Common myeloid progenitor, CD34-positive (primary cell): ENCODE data around the gene NOCT.
"Not testable (repeated sequence)": the region's sequence is repeated elsewhere in the genome, so short reads cannot be mapped to it uniquely, and the experiment has no call there.

Experiments
- CTCF ChIA-PET: fragments of 350-600 bp; sonication (Branson Sonifier 250); formaldehyde crosslinking; loops from one replicate; lab custom pipeline; 2021; ENCODE audit warnings: antibody characterized with exemption; lab: Charles Lee
- POLR2A ChIA-PET: fragments of 350-600 bp; sonication (Branson Sonifier 250); formaldehyde crosslinking; loops from one replicate; lab custom pipeline; 2021; ENCODE audit warnings: antibody characterized with exemption; lab: Charles Lee
- DNase-seq, 3 donors: peaks; one replicate each; pipeline versions ENCODE4 v3.0.0 to v3.0.0-alpha.2; 2013
- H3K27ac ChIP-seq, 2 experiments: 1 replicate in 1 of 2; 2 replicates in 1 of 2; pipeline ENCODE4 v1.7.0; 2013; ENCODE audit warnings: inconsistent platforms in 2 of 2, low read length in 2 of 2, mild to moderate bottlenecking in 2 of 2, low read depth in 1 of 2, moderate library complexity in 1 of 2; ENCODE audit not compliant: severe bottlenecking in 2 of 2, insufficient read depth in 1 of 2, poor library complexity in 1 of 2
- H3K27me3 ChIP-seq, 5 experiments: replicated peaks in 2 of 5; 1 replicate in 3 of 5; 2 replicates in 2 of 5; pipeline versions ENCODE4 v1.6.1 to v1.7.0; 2013; ENCODE audit warnings: low read length in 4 of 5, mild to moderate bottlenecking in 2 of 5, moderate library complexity in 2 of 5, inconsistent platforms in 1 of 5; ENCODE audit not compliant: insufficient read depth in 5 of 5, control insufficient read depth in 4 of 5
- H3K36me3 ChIP-seq, 4 experiments: 1 replicate in 2 of 4; 2 replicates in 2 of 4; pipeline versions ENCODE4 v1.6.1 to v1.7.0; 2013; ENCODE audit warnings: low read length in 3 of 4, control low read depth in 1 of 4, mild to moderate bottlenecking in 1 of 4; ENCODE audit not compliant: control insufficient read depth in 4 of 4, insufficient read depth in 4 of 4
- H3K4me1 ChIP-seq, 4 experiments: 1 replicate in 3 of 4; 2 replicates in 1 of 4; pipeline versions ENCODE4 v1.6.1 to v1.7.1; 2013; ENCODE audit warnings: low read length in 3 of 4, mild to moderate bottlenecking in 3 of 4, control low read depth in 1 of 4, inconsistent platforms in 1 of 4, moderate library complexity in 1 of 4; ENCODE audit not compliant: control insufficient read depth in 4 of 4, insufficient read depth in 4 of 4; ENCODE audit errors: control extremely low read depth in 1 of 4
- H3K4me3 ChIP-seq, 7 experiments: 1 replicate in 4 of 7; 2 replicates in 3 of 7; pipeline versions ENCODE4 v1.5.1 to v1.7.0; 2013; ENCODE audit warnings: mild to moderate bottlenecking in 7 of 7, low read length in 6 of 7, moderate library complexity in 6 of 7, inconsistent platforms in 2 of 7, low read depth in 2 of 7, control low read depth in 1 of 7; ENCODE audit not compliant: insufficient read depth in 4 of 7, control insufficient read depth in 1 of 7; ENCODE audit errors: extremely low read depth in 1 of 7
- H3K9me3 ChIP-seq, 5 experiments: 1 replicate in 4 of 5; 2 replicates in 1 of 5; pipeline versions ENCODE4 v1.6.1 to v1.7.1; 2013; ENCODE audit warnings: low read length in 4 of 5, mild to moderate bottlenecking in 2 of 5, inconsistent platforms in 1 of 5, low read depth in 1 of 5, moderate library complexity in 1 of 5; ENCODE audit not compliant: control insufficient read depth in 4 of 5, insufficient read depth in 2 of 5; ENCODE audit errors: control extremely low read depth in 1 of 5
- WGBS: methylation state at CpG from one replicate; pipeline ENCODE4 v1.1.5; 2013; ENCODE audit not compliant: insufficient coverage; 5-methylcytosine and 5-hydroxymethylcytosine counted together

The NOCT gene

GRCh38 chr4:139017861-139018260, 2.3 kb downstream of the NOCT start:
- 90% methylated on average over 2 of the region's 3 CpGs for WGBS
- Histone ChIP-seq H3K36me3 (peaks cover 0 to 26% (median 4%) of the 10 kb centered on the region in 4 experiments), H3K4me3 (peak overlapping the region in 4 of 7 experiments; percentile 2 to 55 (median 20)), H3K27me3 (no peaks in the 10 kb centered on the region), H3K4me1 (peaks cover 13 to 40% (median 21%) of the 10 kb centered on the region in 4 experiments), H3K27ac (peak overlapping the region in 1 of 2 experiments; percentile 9), H3K9me3 (no peaks in the 10 kb centered on the region)
- CTCF ChIA-PET: interaction anchor here (0.7 to 4.1 kb wide), 4 partner anchors 13 to 325 kb away, joined by 3 to 21 read pairs (median 4); no protein-coding TSS in a partner anchor
- POLR2A ChIA-PET: no interaction called here
- peak in 2 of 3 donors; percentile 19 for DNase-seq

- Histone ChIP-seq H3K9me3 (no peaks in the 10 kb centered on the region), H3K36me3 (peaks cover 0 to 31% (median 4%) of the 10 kb centered on the region in 4 experiments), H3K4me1 (peaks cover 13 to 40% (median 21%) of the 10 kb centered on the region in 4 experiments), H3K27me3 (no peaks in the 10 kb centered on the region), H3K27ac (peak overlapping the region in 1 of 2 experiments; percentile 9), H3K4me3 (peak overlapping the region in 3 of 7 experiments; percentile 11 to 55 (median 15))
- no peak for DNase-seq
- ChIA-PET POLR2A (no interaction called here), CTCF (interaction anchor here (0.7 to 4.1 kb wide), 3 partner anchors 12 to 326 kb away, joined by 3 to 21 read pairs (median 4); no protein-coding TSS in a partner anchor)
Measured at GRCh38 chr4:139018501-139018900, 2.9 kb downstream of the NOCT start.

GRCh38 chr4:139018971-139019758, 3.6 kb downstream of the NOCT start:
- 93% methylated on average over 8 of the region's 10 CpGs for WGBS
- Histone ChIP-seq H3K4me1 (peaks cover 13 to 35% (median 21%) of the 10 kb centered on the region in 4 experiments), H3K36me3 (peaks cover 0 to 34% (median 4%) of the 10 kb centered on the region in 4 experiments), H3K4me3 (peak overlapping the region in 1 of 7 experiments; percentile 55), H3K27ac (no peak overlapping the region), H3K9me3 (no peaks in the 10 kb centered on the region), H3K27me3 (no peaks in the 10 kb centered on the region)
- ChIA-PET POLR2A (no interaction called here), CTCF (interaction anchor here (1.2 to 4.1 kb wide), 2 partner anchors 9 to 11 kb away, joined by 3 to 21 read pairs; no protein-coding TSS in a partner anchor)
- no peak for DNase-seq

GRCh38 chr4:139020384-139020783, 4.8 kb downstream of the NOCT start:
- Histone ChIP-seq H3K36me3 (peaks cover 0 to 34% (median 5%) of the 10 kb centered on the region in 4 experiments), H3K4me1 (peaks cover 7 to 23% (median 11%) of the 10 kb centered on the region in 4 experiments), H3K27me3 (no peaks in the 10 kb centered on the region), H3K4me3 (no peak overlapping the region), H3K9me3 (no peaks in the 10 kb centered on the region), H3K27ac (no peak overlapping the region)
- ChIA-PET POLR2A (no interaction called here), CTCF (interaction anchor here (1.2 to 4.1 kb wide), 4 partner anchors 8 to 24 kb away, joined by 3 to 21 read pairs (median 4); no protein-coding TSS in a partner anchor)
- 91% methylated on average over 4 of the region's 4 CpGs for WGBS
- DNase-seq: no peak

GRCh38 chr4:139021071-139021470, 5.5 kb downstream of the NOCT start:
- ChIA-PET POLR2A (interaction anchor here (0.6 kb wide), 1 partner anchor 282 kb away, joined by 3 read pairs; no protein-coding TSS in a partner anchor), CTCF (interaction anchor here (1.4 to 4.1 kb wide), 3 partner anchors 9 to 24 kb away, joined by 3 to 21 read pairs (median 6); no protein-coding TSS in a partner anchor)
- not testable (repeated sequence) for H3K27me3 ChIP-seq, DNase-seq, H3K4me3 ChIP-seq, H3K9me3 ChIP-seq, H3K27ac ChIP-seq
- Histone ChIP-seq H3K36me3 (peaks cover 0 to 34% (median 5%) of the 10 kb centered on the region in 4 experiments), H3K4me1 (peaks cover 7 to 23% (median 11%) of the 10 kb centered on the region in 4 experiments)
- 93% methylated on average over 9 of the region's 12 CpGs for WGBS

GRCh38 chr4:139022835-139023234, 7.3 kb downstream of the NOCT start:
- POLR2A ChIA-PET: no interaction called here

More at GRCh38 chr4:139022835-139023234, 7.3 kb downstream of the NOCT start:
- CTCF ChIA-PET: interaction anchor here (0.6 to 1.1 kb wide), 3 partner anchors 64 to 204 kb away, joined by 3 read pairs; no protein-coding TSS in a partner anchor
- DNase-seq: no peak
- H3K4me3 ChIP-seq: no peak overlapping the region
- H3K27me3 ChIP-seq: no peaks in the 10 kb centered on the region
- no peak overlapping the region for H3K27ac ChIP-seq
- no peaks in the 10 kb centered on the region for H3K9me3 ChIP-seq
- H3K36me3 ChIP-seq: peaks cover 1 to 34% (median 5%) of the 10 kb centered on the region in 4 experiments
- peaks cover 5 to 21% (median 8%) of the 10 kb centered on the region in 4 experiments for H3K4me1 ChIP-seq
- 100% methylated on average over 2 of the region's 5 CpGs for WGBS
